Kidney (tissue), 22 donors: ENCODE results near the gene ZNF761. TPM values are rescaled to one million over a fixed set of nuclear protein-coding genes. Genes with fewer than 3 reads are reported as not detected.

Experiments used
- DNase-seq, 5 donors: peaks; one replicate each; pipeline ENCODE4 v3.0.0-alpha.2; 2013 to 2020
- FAIRE-seq: peaks from 2 replicates; lab custom pipeline; 2012; peaks lifted over from hg19 to GRCh38; lab: Jason Lieb, UNC
- H3K27ac ChIP-seq, 2 donors: one replicate each; pipeline ENCODE4 v1.7.0; 2013; ENCODE audit warnings: low read depth in 2 of 2, low read length in 2 of 2, inconsistent platforms in 1 of 2
- H3K27me3 ChIP-seq: one replicate; pipeline ENCODE4 v1.7.1; 2013; ENCODE audit warnings: low read length, inconsistent platforms; ENCODE audit not compliant: control insufficient read depth, insufficient read depth
- H3K36me3 ChIP-seq, 3 donors: one replicate each; pipeline versions ENCODE4 v1.7.0 to v1.7.1; 2013; ENCODE audit warnings: low read length in 3 of 3, control low read depth in 1 of 3, inconsistent platforms in 1 of 3; ENCODE audit not compliant: insufficient read depth in 3 of 3, control insufficient read depth in 2 of 3
- H3K4me1 ChIP-seq, 3 donors: one replicate each; pipeline versions ENCODE4 v1.7.0 to v1.7.1; 2013; ENCODE audit warnings: low read length in 3 of 3, inconsistent platforms in 1 of 3, low read depth in 1 of 3; ENCODE audit not compliant: control insufficient read depth in 2 of 3, insufficient read depth in 2 of 3
- H3K4me3 ChIP-seq, 3 donors: one replicate each; pipeline versions ENCODE4 v1.7.0 to v1.8.1; 2013; ENCODE audit warnings: low read length in 3 of 3, control low read depth in 1 of 3, inconsistent platforms in 1 of 3
- H3K9ac ChIP-seq, 3 donors: one replicate each; pipeline versions ENCODE4 v1.7.0 to v1.7.1; 2013; ENCODE audit warnings: low read length in 3 of 3, control low read depth in 1 of 3, inconsistent platforms in 1 of 3
- H3K9me3 ChIP-seq, 3 donors: one replicate each; pipeline versions ENCODE4 v1.7.0 to v1.7.1; 2013; ENCODE audit warnings: low read length in 3 of 3, control low read depth in 1 of 3, inconsistent platforms in 1 of 3; ENCODE audit not compliant: control insufficient read depth in 2 of 3, insufficient read depth in 1 of 3
- CTCF ChIP-seq: IDR thresholded peaks from 3 replicates; pipeline ENCODE4 v1.5.1; 2012; ENCODE audit warnings: mild to moderate bottlenecking, moderate library complexity, borderline replicate concordance; ENCODE audit not compliant: insufficient read depth; ENCODE audit errors: extremely low read depth
- intact Hi-C: fragments of 100-400 bp; cut with DNase I; formaldehyde crosslinking; loops from one replicate; pipeline ENCODE4 v1.11.1; 2022
- long read RNA-seq, 10 donors: library from polyadenylated mRNA in 1 of 10; unstranded in 1 of 10; transcript quantifications; one replicate each; pipeline ENCODE4 v2.0.0 and lab custom pipeline, GENCODE V29; 2021 to 2026
- polyA plus RNA-seq: library from polyadenylated mRNA; stranded (reverse); fragments of 350-450 nt; fragmentation: Illumina TruSeq; extraction: RNeasy Lipid Tissue Mini Kit (QIAGEN cat#74804); gene quantifications from one replicate; pipeline ENCODE4 v1.2.3, GENCODE V29; 2014; ENCODE audit warnings: low read depth, low replicate concordance; ENCODE audit not compliant: insufficient read depth
- total RNA-seq: library from RNA; stranded (reverse); fragmentation: NEBNext Ultra II Directional; extraction: Animal tissue kit (Norgen Biotek cat#: 25700); gene quantifications from one replicate; pipeline ENCODE4 v1.2.1, GENCODE V29; 2021
- donor health status: control.
- donor health status: control.
- donor health status: control.
- donor health status: control.
- donor health status: control.
- donor health status: DM: yes; HTN: yes; CAD: no.
- donor health status: Normal renal cell carcinoma (clear cell type).

The ZNF761 gene
- total RNA-seq (10.4 TPM), polyA plus RNA-seq (4.9 TPM)
- long read RNA-seq, donor 1 = 0 reads
- long read RNA-seq, donor 2 = 0 reads
- long read RNA-seq, donor 3 = 0 reads
- long read RNA-seq, donor 4 = 0 reads
- long read RNA-seq, donor 5 = 0 reads
- long read RNA-seq, donor 6, full-length matches to known transcripts = 1 of 6 reads
- long read RNA-seq, donor 6, partial matches to known transcripts = 5 of 6 reads
- long read RNA-seq, donor 6, other reads (novel, unspliced or antisense) = 0 of 6 reads
- long read RNA-seq, donor 7, partial matches to known transcripts = 0 of 7 reads
- long read RNA-seq, donor 7, other reads (novel, unspliced or antisense) = 7 of 7 reads
- long read RNA-seq, donor 8 = 0 reads
- long read RNA-seq, donor 9 = 0 reads
- long read RNA-seq, donor 10 = 0 reads

DNA sequence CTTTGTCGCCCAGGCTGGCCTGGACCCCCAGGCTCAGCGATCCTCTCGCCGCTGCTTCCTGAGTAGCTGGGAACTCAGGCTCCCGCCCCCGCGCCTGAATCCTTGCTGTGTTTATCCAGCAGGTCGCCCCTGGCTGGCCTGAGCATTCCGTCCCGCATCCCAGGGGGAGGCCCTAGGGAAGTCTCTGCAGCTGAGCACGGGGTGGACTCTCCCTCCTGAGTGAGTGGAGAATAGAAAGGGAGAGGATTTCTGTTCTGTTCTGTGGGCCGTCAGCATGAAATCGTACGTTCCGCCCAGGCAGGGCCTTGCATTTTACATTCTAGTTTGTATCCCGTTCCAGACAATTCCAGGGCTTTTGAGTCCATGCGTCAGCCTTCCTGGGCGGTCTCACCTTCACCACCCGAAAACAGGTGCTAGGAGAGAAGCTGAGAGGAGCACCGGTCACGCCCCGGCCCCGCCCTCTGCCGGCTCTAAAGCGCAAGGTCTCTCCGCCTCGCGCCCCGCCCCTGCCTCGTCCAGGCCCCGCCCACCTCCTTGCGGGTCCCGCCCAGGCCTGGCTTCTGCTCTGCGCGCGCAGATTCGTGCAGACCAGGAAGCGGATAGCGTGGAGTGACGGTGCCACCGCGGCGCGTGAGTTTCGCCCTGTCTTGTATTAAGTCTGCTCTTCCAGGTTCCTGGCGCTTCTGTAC, at the start of gene ZNF761:
TSS of gene ZNF761 (plus strand) at position 586 of the 689 bp plus-strand sequence. CDS start 15,285 bp downstream, outside the sequence.
- TF ChIP-seq CTCF = no peak
- H3K27ac ChIP-seq = peak within 1 kb of the TSS; percentile 74 to 94
- H3K9me3 ChIP-seq = no peaks in the 10 kb centered on the region
- intact Hi-C loops = no loop called here
- FAIRE-seq = no peak
- peaks cover 0 to 3% (median 2%) of the 10 kb centered on the region in 3 donors for H3K36me3 ChIP-seq
- H3K27me3 ChIP-seq = no peaks in the 10 kb centered on the region
- peak within 1 kb of the TSS; percentile 74 to 97 (median 96) for H3K9ac ChIP-seq
- H3K4me1 ChIP-seq = no peaks in the 10 kb centered on the region
- H3K4me3 ChIP-seq = peak within 1 kb of the TSS; percentile 83 to 91 (median 85)
- DNase-seq = peak; percentile 97 to 99 (median 97)

DNA sequence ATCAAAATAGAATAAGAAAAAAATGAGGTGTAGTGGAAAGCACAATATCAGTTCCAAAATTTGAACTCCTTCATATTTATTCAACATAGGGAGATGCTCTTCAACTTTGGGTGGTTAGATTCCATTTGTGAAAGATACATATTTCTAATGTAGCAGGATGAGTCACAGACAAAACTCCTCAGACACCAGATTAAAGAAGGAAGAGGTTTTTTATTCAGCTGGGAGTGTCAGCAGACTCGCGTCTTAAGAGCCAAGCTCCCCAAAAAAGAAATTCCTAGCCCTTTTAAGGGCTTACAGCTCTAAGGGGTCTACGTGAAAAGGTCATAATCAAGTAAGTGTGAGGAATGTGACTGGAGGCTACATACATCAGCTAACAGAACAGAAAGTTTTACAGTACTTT, 43.6 kb upstream of the ZNF761 start:
- DNase-seq (no peak), FAIRE-seq (no peak)
- no peak for TF ChIP-seq CTCF
- H3K9me3 ChIP-seq = peaks cover 0 to 18% (median 3%) of the 10 kb centered on the region in 3 donors
- H3K9ac ChIP-seq = no peak overlapping the region
- no peaks in the 10 kb centered on the region for H3K36me3 ChIP-seq
- no peak overlapping the region for H3K27ac ChIP-seq
- no peak overlapping the region for H3K4me3 ChIP-seq
- intact Hi-C loops = no loop called here
- no peaks in the 10 kb centered on the region for H3K27me3 ChIP-seq
- H3K4me1 ChIP-seq = no peaks in the 10 kb centered on the region

DNA sequence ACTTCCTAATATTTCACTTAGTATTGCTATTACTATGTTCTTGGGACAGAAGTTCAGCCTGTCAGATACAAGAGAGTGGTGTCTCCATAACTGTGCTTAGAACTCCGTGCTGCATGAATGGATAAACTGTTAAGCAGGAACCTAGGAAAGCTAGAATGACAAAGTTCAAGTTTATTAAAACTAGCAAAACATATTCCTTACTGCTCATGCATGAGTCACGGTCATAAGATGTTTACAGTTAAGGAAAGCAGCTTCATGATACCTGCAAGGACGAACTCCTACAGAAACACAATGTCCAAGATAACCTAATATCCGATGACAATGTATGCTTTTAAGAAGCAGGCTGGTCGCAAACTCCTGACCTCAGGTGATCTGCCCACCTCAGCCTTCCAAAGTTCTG, 42.9 kb upstream of the ZNF761 start:
- Histone ChIP-seq H3K9me3 (peaks cover 0 to 11% (median 2%) of the 10 kb centered on the region in 3 donors), H3K9ac (no peak overlapping the region), H3K4me1 (no peaks in the 10 kb centered on the region), H3K27me3 (no peaks in the 10 kb centered on the region), H3K36me3 (no peaks in the 10 kb centered on the region), H3K4me3 (no peak overlapping the region), H3K27ac (no peak overlapping the region)
- TF ChIP-seq CTCF = no peak
- intact Hi-C loops = no loop called here
- DNase-seq (no peak), FAIRE-seq (no peak)
